SU-DHL-6 (cell line): ENCODE measurements around the gene MYH16.

Source experiments
- EZH2phosphoT487 ChIP-seq: fragments of 200-600 bp; sonication (generic), shearing (Covaris generic); conservative IDR thresholded peaks from 2 replicates; pipeline ENCODE4 v1.6.1; 2018; ENCODE audit warnings: mild to moderate bottlenecking, antibody characterized with exemption, low read length, moderate library complexity, mixed read lengths
- TF ChIP-seq, protein P1 (sequence below): fragments of 200-600 bp; sonication (generic); IDR thresholded peaks from one replicate; pipeline ENCODE4 v1.5.1; 2017; ENCODE audit warnings: antibody characterized with exemption, mild to moderate bottlenecking, low read length, moderate library complexity; ENCODE audit not compliant: insufficient read depth, poor library complexity, severe bottlenecking

GRCh38 chr7:99313204-99313573 lies 40.5 kb downstream of the MYH16 start:
- TF ChIP-seq EZH2phosphoT487, result no peak
- TF ChIP-seq, protein P1, sequence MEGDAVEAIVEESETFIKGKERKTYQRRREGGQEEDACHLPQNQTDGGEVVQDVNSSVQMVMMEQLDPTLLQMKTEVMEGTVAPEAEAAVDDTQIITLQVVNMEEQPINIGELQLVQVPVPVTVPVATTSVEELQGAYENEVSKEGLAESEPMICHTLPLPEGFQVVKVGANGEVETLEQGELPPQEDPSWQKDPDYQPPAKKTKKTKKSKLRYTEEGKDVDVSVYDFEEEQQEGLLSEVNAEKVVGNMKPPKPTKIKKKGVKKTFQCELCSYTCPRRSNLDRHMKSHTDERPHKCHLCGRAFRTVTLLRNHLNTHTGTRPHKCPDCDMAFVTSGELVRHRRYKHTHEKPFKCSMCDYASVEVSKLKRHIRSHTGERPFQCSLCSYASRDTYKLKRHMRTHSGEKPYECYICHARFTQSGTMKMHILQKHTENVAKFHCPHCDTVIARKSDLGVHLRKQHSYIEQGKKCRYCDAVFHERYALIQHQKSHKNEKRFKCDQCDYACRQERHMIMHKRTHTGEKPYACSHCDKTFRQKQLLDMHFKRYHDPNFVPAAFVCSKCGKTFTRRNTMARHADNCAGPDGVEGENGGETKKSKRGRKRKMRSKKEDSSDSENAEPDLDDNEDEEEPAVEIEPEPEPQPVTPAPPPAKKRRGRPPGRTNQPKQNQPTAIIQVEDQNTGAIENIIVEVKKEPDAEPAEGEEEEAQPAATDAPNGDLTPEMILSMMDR, result no peak
